Activated T-helper 9 cell treated with anti-CD3 and anti-CD28 coated beads, Interleukin-2, amount 50 U/mL, for 16 hours (primary cell): ENCODE measurements around the gene SLC29A3.
"Not testable (repeated sequence)": the region's sequence is repeated elsewhere in the genome, so short reads cannot be mapped to it uniquely, and the experiment has no call there.

Source experiments
- DNase-seq: peaks from one replicate; pipeline ENCODE4 v3.0.0-alpha.2; 2020; ENCODE audit warnings: low read depth

The SLC29A3 gene

GRCh38 chr10:71283876-71284275, 35.2 kb upstream of the SLC29A3 start:
- DNase-seq, result no peak

- no peak for DNase-seq
These were observed 34.4 kb upstream of the SLC29A3 start for GRCh38 chr10:71284544-71285179.

GRCh38 chr10:71285180-71285545, 33.9 kb upstream of the SLC29A3 start:
- no peak for DNase-seq

- DNase-seq, result no peak
These were observed 33.1 kb upstream of the SLC29A3 start for GRCh38 chr10:71285986-71286385.

- DNase-seq, result no peak
These were observed 32.4 kb upstream of the SLC29A3 start for GRCh38 chr10:71286521-71287294.

GRCh38 chr10:71287456-71287855, 31.6 kb upstream of the SLC29A3 start:
- no peak for DNase-seq

GRCh38 chr10:71288461-71288860, 30.6 kb upstream of the SLC29A3 start:
- DNase-seq, result no peak

- DNase-seq, result no peak
These were observed 29.5 kb upstream of the SLC29A3 start for GRCh38 chr10:71289421-71290130.

GRCh38 chr10:71290331-71290730, 28.7 kb upstream of the SLC29A3 start:
- no peak for DNase-seq

- no peak for DNase-seq
These were observed 28.1 kb upstream of the SLC29A3 start for GRCh38 chr10:71290806-71291527.

- DNase-seq, result no peak
These were observed 27.5 kb upstream of the SLC29A3 start for GRCh38 chr10:71291528-71291900.

- DNase-seq, result no peak
These were observed 26.2 kb upstream of the SLC29A3 start for GRCh38 chr10:71292624-71293445.

- DNase-seq, result no peak
These were observed 25.5 kb upstream of the SLC29A3 start for GRCh38 chr10:71293446-71294084.

GRCh38 chr10:71294091-71294561, 24.9 kb upstream of the SLC29A3 start:
- DNase-seq, result no peak

GRCh38 chr10:71294856-71295255, 24.2 kb upstream of the SLC29A3 start:
- no peak for DNase-seq

- no peak for DNase-seq
These were observed 23.4 kb upstream of the SLC29A3 start for GRCh38 chr10:71295641-71296040.

- no peak for DNase-seq
These were observed 23.0 kb upstream of the SLC29A3 start for GRCh38 chr10:71296086-71296485.

- DNase-seq, result not testable (repeated sequence)
These were observed 22.2 kb upstream of the SLC29A3 start for GRCh38 chr10:71296811-71297210.

- DNase-seq, result no peak
These were observed 21.7 kb upstream of the SLC29A3 start for GRCh38 chr10:71297343-71297742.

GRCh38 chr10:71299071-71299785, 19.8 kb upstream of the SLC29A3 start:
- DNase-seq, result no peak
